B cell (primary cell): ENCODE data around the gene NID1.

ENCODE experiments used
- CTCF ChIP-seq: fragments of 200-600 bp; IDR thresholded peaks from one replicate; pipeline ENCODE4 v1.8.0; 2022; ENCODE audit warnings: antibody characterized with exemption, mild to moderate bottlenecking
- EZH2 ChIP-seq: IDR thresholded peaks from 2 replicates; pipeline ENCODE4 v1.6.1; 2012; ENCODE audit warnings: borderline replicate concordance, low read depth, mild to moderate bottlenecking, moderate library complexity, low read length; ENCODE audit not compliant: insufficient read depth, poor library complexity, severe bottlenecking

- TF ChIP-seq CTCF (no peak), EZH2 (no peak)
Measured at GRCh38 chr1:236038034-236038433, 26.9 kb downstream of the NID1 start.
